Measurements from ENCODE around the gene PPAN. TPM values are rescaled to one million over a fixed set of nuclear protein-coding genes. Genes with fewer than 3 reads are reported as not detected.

The PPAN gene, protein sequence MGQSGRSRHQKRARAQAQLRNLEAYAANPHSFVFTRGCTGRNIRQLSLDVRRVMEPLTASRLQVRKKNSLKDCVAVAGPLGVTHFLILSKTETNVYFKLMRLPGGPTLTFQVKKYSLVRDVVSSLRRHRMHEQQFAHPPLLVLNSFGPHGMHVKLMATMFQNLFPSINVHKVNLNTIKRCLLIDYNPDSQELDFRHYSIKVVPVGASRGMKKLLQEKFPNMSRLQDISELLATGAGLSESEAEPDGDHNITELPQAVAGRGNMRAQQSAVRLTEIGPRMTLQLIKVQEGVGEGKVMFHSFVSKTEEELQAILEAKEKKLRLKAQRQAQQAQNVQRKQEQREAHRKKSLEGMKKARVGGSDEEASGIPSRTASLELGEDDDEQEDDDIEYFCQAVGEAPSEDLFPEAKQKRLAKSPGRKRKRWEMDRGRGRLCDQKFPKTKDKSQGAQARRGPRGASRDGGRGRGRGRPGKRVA
- polyA plus RNA-seq (2012; ENCODE audit: insufficient read length, low read depth), result 185 TPM

GRCh38 chr19:10106100-10106936, at the start of gene PPAN:
Gene PPAN (plus strand): TSS chr19:10106362. CDS start chr19:10106395, 33 bp downstream.
- TF ChIP-seq POLR2AphosphoS5 (IDR thresholded peaks at IDR 0.05; ENCODE audit: low read depth, low read length), result peak; percentile 95
- peak; percentile 96 for TF ChIP-seq FOXP2 (optimal IDR thresholded peaks at IDR 0.05; ENCODE audit: borderline replicate concordance, extremely low read depth, extremely low read length, insufficient read depth)
- peak; percentile 37; the same call in 1 of the 2 replicates for TF ChIP-seq SIN3A (IDR thresholded peaks at IDR 0.05; ENCODE audit: borderline replicate concordance, insufficient read depth, low read length)
- TF ChIP-seq REST (IDR thresholded peaks at IDR 0.05; ENCODE audit: insufficient read depth in 1 of 2, low read depth in 2 of 2, low read length in 2 of 2), result no peak; a peak in 1 of 4 replicates
- TF ChIP-seq TAF1 (IDR thresholded peaks at IDR 0.05; ENCODE audit: borderline replicate concordance, insufficient read depth, low read length), result peak; percentile 92

GRCh38 chr19:10061717-10062310, 44.3 kb upstream of the PPAN start:
- TF ChIP-seq REST (IDR thresholded peaks at IDR 0.05; ENCODE audit: insufficient read depth in 1 of 2, low read depth in 2 of 2, low read length in 2 of 2), result peak; percentile 88 to 97
- no peak for TF ChIP-seq TAF1 (IDR thresholded peaks at IDR 0.05; ENCODE audit: borderline replicate concordance, insufficient read depth, low read length)
- no peak for TF ChIP-seq POLR2AphosphoS5 (IDR thresholded peaks at IDR 0.05; ENCODE audit: low read depth, low read length)
- TF ChIP-seq SIN3A (IDR thresholded peaks at IDR 0.05; ENCODE audit: borderline replicate concordance, insufficient read depth, low read length), result peak; percentile 41; the same call in 1 of the 2 replicates

GRCh38 chr19:10068205-10068604, 38.0 kb upstream of the PPAN start:
- TF ChIP-seq FOXP2 (optimal IDR thresholded peaks at IDR 0.05; ENCODE audit: borderline replicate concordance, extremely low read depth, extremely low read length, insufficient read depth) (no peak), TAF1 (IDR thresholded peaks at IDR 0.05; ENCODE audit: borderline replicate concordance, insufficient read depth, low read length) (no peak), POLR2AphosphoS5 (IDR thresholded peaks at IDR 0.05; ENCODE audit: low read depth, low read length) (no peak), REST (IDR thresholded peaks at IDR 0.05; ENCODE audit: insufficient read depth in 1 of 2, low read depth in 2 of 2, low read length in 2 of 2) (no peak), SIN3A (IDR thresholded peaks at IDR 0.05; ENCODE audit: borderline replicate concordance, insufficient read depth, low read length) (no peak)

GRCh38 chr19:10069046-10069445, 37.1 kb upstream of the PPAN start:
- TF ChIP-seq TAF1 (IDR thresholded peaks at IDR 0.05; ENCODE audit: borderline replicate concordance, insufficient read depth, low read length), result no peak
- no peak for TF ChIP-seq SIN3A (IDR thresholded peaks at IDR 0.05; ENCODE audit: borderline replicate concordance, insufficient read depth, low read length)
- TF ChIP-seq REST (IDR thresholded peaks at IDR 0.05; ENCODE audit: insufficient read depth in 1 of 2, low read depth in 2 of 2, low read length in 2 of 2), result no peak
- no peak for TF ChIP-seq FOXP2 (optimal IDR thresholded peaks at IDR 0.05; ENCODE audit: borderline replicate concordance, extremely low read depth, extremely low read length, insufficient read depth)
- TF ChIP-seq POLR2AphosphoS5 (IDR thresholded peaks at IDR 0.05; ENCODE audit: low read depth, low read length), result no peak
